HG03060 (cell line): Measurements from ENCODE around the gene SH3D21.
A peak's percentile ranks its signal among the peaks of the same experiment; 100 is the strongest.

Experiments
- ATAC-seq: cut with Tn5 transposase; IDR thresholded peaks from one replicate; pipeline ENCODE4 v1.9.1; 2021; ENCODE audit warnings: low read depth, moderate number of reproducible peaks; ENCODE audit not compliant: unreplicated experiment

SH3D21 gene

DNA sequence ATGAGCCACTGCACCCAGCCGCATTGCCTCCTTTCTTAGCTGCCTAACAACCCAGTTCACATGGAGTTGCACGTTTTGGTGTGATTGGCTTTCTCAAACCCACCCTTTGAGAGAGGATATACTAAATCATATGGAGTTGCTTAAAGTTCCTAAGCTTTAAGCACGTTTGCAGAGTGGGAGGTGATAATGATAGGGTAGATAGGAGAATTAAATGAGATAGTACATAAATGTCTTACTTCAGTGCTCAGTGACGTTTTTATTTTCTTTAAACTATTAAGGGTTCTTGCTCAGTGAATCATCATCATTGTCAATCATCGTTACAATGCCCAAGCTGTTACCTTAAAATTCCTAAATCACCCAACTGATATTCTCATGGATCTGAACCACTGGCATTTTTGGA lies 2.9 kb upstream of the SH3D21 start:
- ATAC-seq = no peak

GRCh38 chr1:36303650-36304360 lies 2.4 kb upstream of the SH3D21 start:
- no peak for ATAC-seq

GRCh38 chr1:36304521-36304920 lies 1.6 kb upstream of the SH3D21 start:
- ATAC-seq = no peak

GRCh38 chr1:36304970-36305914 lies 926 bp upstream of the SH3D21 start:
- ATAC-seq = no peak

GRCh38 chr1:36305915-36306209 lies 306 bp upstream of the SH3D21 start:
- no peak for ATAC-seq

DNA sequence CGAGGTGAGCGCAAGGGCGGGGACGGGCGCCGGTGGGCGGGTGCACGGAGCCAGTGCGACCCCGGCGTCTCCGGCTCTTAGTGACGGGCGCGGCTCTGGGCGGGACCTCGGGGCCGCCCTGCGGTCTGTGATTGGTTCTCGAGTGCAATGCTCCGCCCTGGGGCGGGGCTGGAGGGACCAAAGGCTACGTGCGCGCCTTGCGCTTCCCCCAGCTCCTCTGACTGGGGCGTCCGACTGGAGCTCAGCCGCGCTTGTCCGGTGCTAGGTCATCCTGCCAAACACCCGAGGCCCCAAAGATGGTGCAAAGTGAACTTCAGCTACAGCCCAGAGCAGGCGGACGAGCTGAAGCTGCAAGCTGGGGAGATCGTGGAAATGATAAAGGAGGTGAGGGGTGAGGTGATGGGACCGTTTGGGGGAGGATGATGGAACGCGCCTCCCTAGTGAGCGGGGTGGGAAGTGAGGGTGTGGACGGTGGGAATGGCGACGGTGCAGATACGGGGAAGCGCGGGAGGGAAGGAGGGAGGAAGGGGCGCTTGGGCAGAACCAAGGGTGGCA lies 811 bp downstream of the SH3D21 start:
- peak; percentile 82 for ATAC-seq

GRCh38 chr1:36307601-36308330 lies 1.6 kb downstream of the SH3D21 start:
- ATAC-seq = no peak

DNA sequence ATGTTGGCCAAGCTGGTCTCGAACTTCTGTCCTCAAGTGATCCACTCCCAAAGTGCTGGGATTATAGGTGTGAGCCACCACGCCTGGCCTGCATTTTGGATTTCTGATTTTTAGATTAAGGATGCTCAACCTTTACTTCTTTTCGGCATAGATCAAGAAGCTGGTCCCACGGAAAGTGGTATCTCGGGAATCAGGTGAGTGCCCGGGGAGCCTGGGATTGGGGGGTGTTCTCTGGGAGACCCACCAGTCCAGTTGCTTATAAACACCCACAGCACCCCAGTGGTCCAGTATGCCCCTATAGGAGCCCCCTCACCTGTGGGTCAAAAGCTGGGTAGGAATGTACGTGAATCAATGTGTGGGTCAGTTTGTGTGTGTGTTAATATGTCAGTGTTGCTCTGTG lies 3.2 kb downstream of the SH3D21 start:
- ATAC-seq = no peak

DNA sequence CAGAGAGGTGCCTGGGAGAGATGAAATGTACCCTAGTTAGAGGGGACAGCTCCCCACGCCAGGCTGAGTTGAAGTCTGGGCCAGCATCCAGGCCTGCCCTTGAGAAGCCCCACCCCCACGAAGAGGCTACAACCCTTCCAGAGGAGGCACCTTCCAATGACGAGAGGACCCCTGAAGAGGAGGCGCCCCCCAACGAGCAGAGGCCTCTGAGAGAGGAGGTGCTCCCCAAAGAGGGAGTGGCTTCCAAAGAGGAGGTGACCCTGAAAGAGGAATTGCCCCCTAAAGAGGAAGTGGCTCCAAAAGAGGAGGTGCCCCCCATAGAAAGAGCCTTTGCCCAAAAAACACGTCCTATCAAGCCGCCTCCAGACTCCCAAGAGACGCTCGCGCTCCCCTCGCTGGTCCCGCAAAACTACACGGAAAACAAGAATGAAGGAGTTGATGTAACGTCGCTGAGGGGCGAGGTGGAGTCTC lies 14.2 kb downstream of the SH3D21 start:
- ATAC-seq = no peak

- ATAC-seq = no peak
These were observed 14.6 kb downstream of the SH3D21 start for GRCh38 chr1:36320767-36321118.

- ATAC-seq = no peak
These were observed 15.2 kb downstream of the SH3D21 start for GRCh38 chr1:36321119-36321951.

GRCh38 chr1:36322041-36322785 lies 16.0 kb downstream of the SH3D21 start:
- no peak for ATAC-seq

DNA sequence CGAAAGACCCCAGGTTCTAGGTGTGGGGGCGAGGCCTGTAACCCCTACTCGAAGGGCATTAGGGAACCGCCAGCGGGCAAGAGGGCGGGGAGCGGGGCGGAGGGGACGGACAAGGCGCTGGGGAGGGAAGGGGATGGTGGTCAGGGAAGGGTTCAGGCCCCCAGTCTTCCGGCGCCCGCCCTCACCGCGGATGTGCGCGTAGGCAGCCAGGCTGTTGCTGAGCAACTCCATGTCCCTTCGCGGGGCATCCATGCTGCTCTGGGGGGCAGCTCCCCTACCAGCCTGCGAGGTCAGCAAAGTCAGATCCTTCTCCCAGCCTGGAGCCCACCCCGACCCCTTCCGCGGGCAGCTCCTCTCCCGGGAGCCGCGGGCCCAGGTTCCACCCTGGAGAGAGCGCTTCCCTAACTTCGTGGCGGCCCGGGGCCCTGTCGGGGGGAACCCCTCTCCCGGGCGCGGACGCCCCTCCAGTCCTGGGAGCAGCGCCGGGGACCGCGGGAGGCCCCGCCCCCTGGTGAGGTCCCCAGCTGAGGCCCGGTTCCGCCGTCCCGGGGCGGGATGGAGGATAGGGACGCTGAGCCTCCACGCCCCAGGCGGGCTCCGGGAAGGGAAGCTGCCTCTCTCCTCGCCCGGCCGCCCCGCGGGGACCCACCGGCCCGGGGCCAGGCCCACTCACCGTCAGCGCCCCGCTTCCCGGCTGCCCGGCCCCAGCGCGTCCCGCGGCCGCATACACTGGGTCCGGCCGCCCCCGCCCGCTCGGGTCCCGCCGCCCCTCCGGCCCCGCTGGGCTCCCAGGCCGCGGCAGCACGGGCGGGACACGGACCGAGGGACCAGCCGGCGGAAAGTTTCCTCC lies 16.8 kb downstream of the SH3D21 start:
- no peak for ATAC-seq

GRCh38 chr1:36323636-36324352 lies 17.6 kb downstream of the SH3D21 start, which contains the start of gene EVA1B:
Gene EVA1B (minus strand): TSS chr1:36323645. CDS start chr1:36323037, 608 bp downstream.
- ATAC-seq = no peak

- no peak for ATAC-seq
These were observed 18.2 kb downstream of the SH3D21 start for GRCh38 chr1:36324353-36324703.

DNA sequence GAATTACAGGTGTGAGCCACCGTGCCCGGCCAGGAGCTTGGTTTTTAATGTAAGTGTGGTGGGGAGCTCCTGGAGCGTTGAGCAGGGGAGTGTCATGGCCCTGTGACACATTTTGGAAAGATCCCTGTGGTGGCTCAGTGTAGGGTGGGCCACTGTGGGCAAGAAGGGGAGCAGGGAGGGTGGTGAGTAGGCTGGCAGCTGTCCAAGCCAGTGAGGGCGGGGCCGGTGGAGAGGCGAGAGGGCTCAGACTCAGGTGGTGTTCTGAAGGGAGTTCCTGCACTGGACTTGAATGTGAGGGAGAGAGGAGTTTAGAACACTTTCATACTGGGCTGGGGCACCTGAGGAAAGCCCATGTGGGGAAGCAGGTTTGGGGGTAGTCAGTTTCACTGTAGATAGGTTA lies 20.3 kb downstream of the SH3D21 start:
- no peak for ATAC-seq

GRCh38 chr1:36327421-36328087 lies 21.4 kb downstream of the SH3D21 start:
- no peak for ATAC-seq
